PFSK-1 (cell line): ENCODE data around the gene MAP1S.
A peak's percentile ranks its signal among the peaks of the same experiment; 100 is the strongest.

ENCODE experiments used
- FOXP2 ChIP-seq: optimal IDR thresholded peaks from 2 replicates; pipeline ENCODE3; 2011; ENCODE audit warnings: borderline replicate concordance, control low read depth, inconsistent platforms; ENCODE audit not compliant: insufficient read depth; ENCODE audit errors: extremely low read length, extremely low read depth
- POLR2AphosphoS5 ChIP-seq: IDR thresholded peaks from 2 replicates; pipeline ENCODE4 v1.6.1; 2012; ENCODE audit warnings: low read depth, mild to moderate bottlenecking, control low read depth, low read length, moderate library complexity
- REST ChIP-seq, 2 experiments: IDR thresholded peaks; 2 replicates each; pipeline versions ENCODE4 v1.6.1 to v1.8.0; 2011 to 2012; ENCODE audit warnings: low read depth in 2 of 2, low read length in 2 of 2, control low read depth in 1 of 2, inconsistent platforms in 1 of 2, mild to moderate bottlenecking in 1 of 2, moderate library complexity in 1 of 2; ENCODE audit not compliant: insufficient read depth in 1 of 2
- SIN3A ChIP-seq: IDR thresholded peaks from 2 replicates; pipeline ENCODE4 v1.6.1; 2012; ENCODE audit warnings: mild to moderate bottlenecking, low read length, moderate library complexity, borderline replicate concordance; ENCODE audit not compliant: insufficient read depth
- TAF1 ChIP-seq: IDR thresholded peaks from 2 replicates; pipeline ENCODE4 v1.6.1; 2012; ENCODE audit warnings: low read length, control low read depth, borderline replicate concordance; ENCODE audit not compliant: insufficient read depth

The MAP1S gene

GRCh38 chr19:17682273-17682672, 37.0 kb upstream of the MAP1S start:
- TF ChIP-seq FOXP2 (no peak), REST (IDR thresholded peaks at IDR 0.05; ENCODE audit: insufficient read depth in 1 of 2, low read depth in 2 of 2, low read length in 2 of 2) (no peak)

- TF ChIP-seq SIN3A, result no peak
- TF ChIP-seq REST (IDR thresholded peaks at IDR 0.05; ENCODE audit: insufficient read depth in 1 of 2, low read depth in 2 of 2, low read length in 2 of 2), result no peak
- TF ChIP-seq POLR2AphosphoS5, result no peak
- no peak for TF ChIP-seq FOXP2
- TF ChIP-seq TAF1, result no peak
Measured at GRCh38 chr19:17683078-17683477, 36.2 kb upstream of the MAP1S start.

- TF ChIP-seq FOXP2, result no peak
- no peak for TF ChIP-seq TAF1
- no peak for TF ChIP-seq POLR2AphosphoS5
- TF ChIP-seq SIN3A, result no peak
- no peak for TF ChIP-seq REST (IDR thresholded peaks at IDR 0.05; ENCODE audit: insufficient read depth in 1 of 2, low read depth in 2 of 2, low read length in 2 of 2)
Measured at GRCh38 chr19:17684256-17684655, 35.0 kb upstream of the MAP1S start.

GRCh38 chr19:17685451-17686022, 33.7 kb upstream of the MAP1S start:
- TF ChIP-seq TAF1 (no peak), POLR2AphosphoS5 (no peak)

- no peak for TF ChIP-seq POLR2AphosphoS5
- TF ChIP-seq FOXP2, result no peak
- 0 out of 4 replicates have a peak, but pooled peaks of 1 of the 2 experiments have one; percentile 35 for TF ChIP-seq REST (IDR thresholded peaks at IDR 0.05; ENCODE audit: insufficient read depth in 1 of 2, low read depth in 2 of 2, low read length in 2 of 2)
- TF ChIP-seq TAF1, result peak; percentile 40; the same call in 1 of the 2 replicates
- peak; percentile 49; the same call in 1 of the 2 replicates for TF ChIP-seq SIN3A
Measured at GRCh38 chr19:17686023-17686521, 33.2 kb upstream of the MAP1S start.
